GM19023 (cell line): Measurements from ENCODE around the gene FCGBP.

Experiments
- ATAC-seq: cut with Tn5 transposase; IDR thresholded peaks from one replicate; pipeline ENCODE4 v1.9.1; 2021; ENCODE audit warnings: mild to moderate bottlenecking, moderate library complexity; ENCODE audit not compliant: unreplicated experiment

FCGBP gene

GRCh38 chr19:39949026-39949747, 14.8 kb upstream of the FCGBP start:
- ATAC-seq = no peak

GRCh38 chr19:39946532-39946931, 12.1 kb upstream of the FCGBP start:
- ATAC-seq = no peak

- no peak for ATAC-seq
Measured at GRCh38 chr19:39943586-39943985, 9.2 kb upstream of the FCGBP start.

- ATAC-seq = no peak
Measured at GRCh38 chr19:39942366-39942730, 7.9 kb upstream of the FCGBP start.

GRCh38 chr19:39941615-39942365, 7.4 kb upstream of the FCGBP start:
- no peak for ATAC-seq

- no peak for ATAC-seq
Measured at GRCh38 chr19:39941151-39941550, 6.7 kb upstream of the FCGBP start.

- ATAC-seq = no peak
Measured at GRCh38 chr19:39940221-39940833, 5.9 kb upstream of the FCGBP start.

- no peak for ATAC-seq
Measured at GRCh38 chr19:39939556-39939955, 5.1 kb upstream of the FCGBP start.

DNA sequence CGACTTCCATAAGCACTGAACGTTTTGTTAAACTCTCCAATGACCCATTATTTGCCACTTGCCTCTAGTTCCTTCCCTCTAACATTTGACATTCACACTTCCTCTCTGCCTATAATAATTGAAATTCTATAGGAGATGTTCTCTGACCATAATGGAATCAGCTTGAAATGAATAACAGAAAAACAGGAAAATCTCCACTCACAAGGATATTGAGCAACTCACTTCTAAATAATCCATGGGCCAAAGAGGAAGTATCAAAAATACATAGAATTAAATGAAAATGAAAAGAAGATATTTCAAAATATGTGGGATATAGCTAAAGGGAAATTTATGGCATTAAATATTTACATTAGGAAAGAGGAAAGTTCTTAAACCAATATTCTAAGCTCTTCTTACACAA, 3.4 kb upstream of the FCGBP start:
- ATAC-seq = no peak

DNA sequence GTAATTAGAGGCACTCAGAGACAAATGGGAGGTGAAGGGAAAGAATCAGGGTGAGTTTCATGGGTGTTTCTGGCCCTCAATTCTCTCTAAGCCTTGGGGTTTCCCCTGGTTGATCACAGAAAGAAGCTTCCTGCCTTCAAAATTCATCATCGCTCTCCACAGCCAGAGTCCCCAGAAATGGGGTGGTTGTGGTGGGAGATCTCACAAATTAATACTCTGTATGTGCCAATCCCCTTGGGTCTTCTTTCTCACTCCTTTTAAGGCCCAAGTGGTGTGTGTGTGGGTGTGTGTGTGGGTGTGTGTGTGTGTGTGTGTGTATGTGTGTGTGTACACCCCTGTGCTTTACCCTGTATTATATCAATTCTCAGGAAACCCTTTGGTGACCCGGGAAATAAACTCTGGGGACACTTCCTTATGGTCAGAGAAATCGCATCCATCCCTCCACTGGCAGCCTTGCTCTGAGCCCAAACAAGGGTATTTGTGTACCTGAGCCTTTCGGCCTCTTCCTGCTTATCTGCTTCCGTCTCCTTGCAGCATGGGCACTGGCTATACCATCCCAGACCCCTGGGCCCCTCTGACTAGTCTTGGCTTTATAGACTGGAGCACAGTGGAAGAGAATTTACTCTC, 2.8 kb upstream of the FCGBP start:
- no peak for ATAC-seq

GRCh38 chr19:39936622-39937021, 2.2 kb upstream of the FCGBP start:
- no peak for ATAC-seq

DNA sequence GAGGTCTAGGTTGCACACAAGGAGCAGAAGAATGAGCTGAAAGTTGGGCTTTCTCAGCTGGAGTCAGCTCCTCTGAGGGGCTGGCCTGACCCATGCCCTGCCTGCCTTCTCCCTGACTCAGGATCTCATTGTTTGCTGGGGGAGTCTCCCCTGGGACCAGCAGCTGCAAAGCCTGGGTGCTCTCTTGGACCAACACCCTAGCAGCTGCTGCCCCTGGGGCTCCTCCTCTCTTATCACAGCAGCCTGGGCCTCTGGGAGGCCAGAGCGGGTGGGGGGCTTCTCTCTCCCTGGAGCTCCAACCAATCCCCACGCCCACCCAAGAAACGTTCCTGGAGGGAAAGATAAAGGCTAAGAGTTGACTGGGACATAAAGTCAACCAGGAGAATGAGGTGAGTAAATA, 1.6 kb upstream of the FCGBP start:
- no peak for ATAC-seq

DNA sequence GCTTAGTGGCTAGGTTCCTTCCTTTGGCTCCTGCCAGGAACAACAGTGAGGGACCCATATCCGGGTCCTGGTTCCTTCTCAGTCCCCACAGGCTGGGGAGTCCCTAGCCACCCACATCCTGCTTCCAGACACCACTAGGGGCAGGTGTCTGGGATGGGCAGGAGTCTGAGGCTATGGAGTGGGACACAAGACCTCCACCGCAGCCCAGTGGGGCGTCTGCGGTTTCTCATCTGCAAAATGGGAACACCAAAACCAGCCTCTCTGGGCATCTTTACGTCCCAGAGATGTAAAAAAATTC, 879 bp upstream of the FCGBP start:
- no peak for ATAC-seq

GRCh38 chr19:39929750-39930149, 4.7 kb downstream of the FCGBP start:
- no peak for ATAC-seq

GRCh38 chr19:39928357-39928725, 6.1 kb downstream of the FCGBP start:
- no peak for ATAC-seq

- ATAC-seq = no peak
Measured at GRCh38 chr19:39927524-39928356, 6.7 kb downstream of the FCGBP start.

- ATAC-seq = no peak
Measured at GRCh38 chr19:39927076-39927475, 7.4 kb downstream of the FCGBP start.

- ATAC-seq = no peak
Measured at GRCh38 chr19:39926170-39926760, 8.2 kb downstream of the FCGBP start.

- ATAC-seq = no peak
Measured at GRCh38 chr19:39924952-39925351, 9.5 kb downstream of the FCGBP start.

GRCh38 chr19:39924389-39924788, 10.0 kb downstream of the FCGBP start:
- no peak for ATAC-seq

DNA sequence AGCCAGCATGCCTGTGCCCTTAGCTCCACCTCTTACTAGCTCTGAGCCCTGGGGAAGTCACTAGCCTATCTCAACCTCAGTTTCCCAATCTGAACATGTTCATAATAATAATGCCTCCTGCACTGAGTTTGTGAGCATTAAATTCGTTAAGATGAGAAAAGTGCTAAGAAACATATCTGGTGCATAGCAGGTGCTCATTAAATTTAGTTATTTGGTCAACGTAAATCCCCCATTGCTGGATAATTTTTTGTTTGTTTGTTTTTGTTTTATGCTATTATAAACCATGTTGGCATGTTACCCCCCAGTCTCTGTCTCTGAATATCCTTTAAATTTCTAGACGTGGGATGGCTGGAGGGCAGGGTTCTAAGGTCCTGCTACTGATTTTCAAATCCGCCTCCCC, 10.6 kb downstream of the FCGBP start:
- ATAC-seq = no peak
